ENCODE measurements around the gene S100B. TPM values are rescaled to one million over a fixed set of nuclear protein-coding genes. Genes with fewer than 3 reads are reported as not detected.

Gene S100B
- total RNA-seq, 1 donor from 2014 or later: not detected

DNA sequence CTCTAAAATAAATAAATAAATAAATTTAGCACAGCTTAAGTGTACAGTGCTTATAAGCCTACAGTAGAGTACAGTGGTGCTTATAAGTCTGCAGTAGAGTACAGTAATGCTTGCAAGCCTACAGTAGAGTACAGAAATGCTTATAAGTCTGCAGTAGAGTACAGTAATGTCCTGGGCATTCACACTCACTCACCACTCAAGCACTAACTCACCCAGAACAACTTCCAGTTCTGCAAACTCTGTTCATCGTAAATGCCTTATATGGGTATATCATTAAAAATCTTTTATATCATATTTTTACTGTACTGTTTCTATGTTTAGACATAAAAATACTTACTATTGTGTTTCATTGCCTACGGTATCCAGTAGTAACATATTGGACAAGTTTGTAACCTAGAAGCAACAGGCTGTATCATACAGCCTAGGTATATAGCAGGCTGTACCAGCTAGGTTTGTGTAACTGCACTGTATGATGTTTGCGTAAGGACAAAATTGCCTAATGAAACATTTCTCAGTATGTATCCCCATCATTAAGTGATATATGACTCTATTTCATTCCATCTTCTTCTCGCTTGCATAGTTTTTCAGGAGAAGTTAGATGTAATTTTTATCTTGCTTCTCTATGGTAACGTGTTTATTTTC, 14.0 kb upstream of the S100B start:
- Mint-ChIP-seq H3K27me3 (ENCODE audit: unreplicated experiment) (no peaks in the 10 kb centered on the region), H3K27ac (ENCODE audit: unreplicated experiment) (no peak overlapping the region), H3K4me1 (ENCODE audit: low read depth, unreplicated experiment) (no peaks in the 10 kb centered on the region), H3K9me3 (ENCODE audit: unreplicated experiment) (no peaks in the 10 kb centered on the region), H3K4me3 (ENCODE audit: unreplicated experiment) (no peak overlapping the region), H3K36me3 (ENCODE audit: unreplicated experiment) (no peaks in the 10 kb centered on the region)
- DNase-seq: no peak
- TF ChIP-seq, protein P1, sequence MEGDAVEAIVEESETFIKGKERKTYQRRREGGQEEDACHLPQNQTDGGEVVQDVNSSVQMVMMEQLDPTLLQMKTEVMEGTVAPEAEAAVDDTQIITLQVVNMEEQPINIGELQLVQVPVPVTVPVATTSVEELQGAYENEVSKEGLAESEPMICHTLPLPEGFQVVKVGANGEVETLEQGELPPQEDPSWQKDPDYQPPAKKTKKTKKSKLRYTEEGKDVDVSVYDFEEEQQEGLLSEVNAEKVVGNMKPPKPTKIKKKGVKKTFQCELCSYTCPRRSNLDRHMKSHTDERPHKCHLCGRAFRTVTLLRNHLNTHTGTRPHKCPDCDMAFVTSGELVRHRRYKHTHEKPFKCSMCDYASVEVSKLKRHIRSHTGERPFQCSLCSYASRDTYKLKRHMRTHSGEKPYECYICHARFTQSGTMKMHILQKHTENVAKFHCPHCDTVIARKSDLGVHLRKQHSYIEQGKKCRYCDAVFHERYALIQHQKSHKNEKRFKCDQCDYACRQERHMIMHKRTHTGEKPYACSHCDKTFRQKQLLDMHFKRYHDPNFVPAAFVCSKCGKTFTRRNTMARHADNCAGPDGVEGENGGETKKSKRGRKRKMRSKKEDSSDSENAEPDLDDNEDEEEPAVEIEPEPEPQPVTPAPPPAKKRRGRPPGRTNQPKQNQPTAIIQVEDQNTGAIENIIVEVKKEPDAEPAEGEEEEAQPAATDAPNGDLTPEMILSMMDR (IDR thresholded peaks at IDR 0.05; ENCODE audit: partially characterized antibody, unreplicated experiment): no peak

DNA sequence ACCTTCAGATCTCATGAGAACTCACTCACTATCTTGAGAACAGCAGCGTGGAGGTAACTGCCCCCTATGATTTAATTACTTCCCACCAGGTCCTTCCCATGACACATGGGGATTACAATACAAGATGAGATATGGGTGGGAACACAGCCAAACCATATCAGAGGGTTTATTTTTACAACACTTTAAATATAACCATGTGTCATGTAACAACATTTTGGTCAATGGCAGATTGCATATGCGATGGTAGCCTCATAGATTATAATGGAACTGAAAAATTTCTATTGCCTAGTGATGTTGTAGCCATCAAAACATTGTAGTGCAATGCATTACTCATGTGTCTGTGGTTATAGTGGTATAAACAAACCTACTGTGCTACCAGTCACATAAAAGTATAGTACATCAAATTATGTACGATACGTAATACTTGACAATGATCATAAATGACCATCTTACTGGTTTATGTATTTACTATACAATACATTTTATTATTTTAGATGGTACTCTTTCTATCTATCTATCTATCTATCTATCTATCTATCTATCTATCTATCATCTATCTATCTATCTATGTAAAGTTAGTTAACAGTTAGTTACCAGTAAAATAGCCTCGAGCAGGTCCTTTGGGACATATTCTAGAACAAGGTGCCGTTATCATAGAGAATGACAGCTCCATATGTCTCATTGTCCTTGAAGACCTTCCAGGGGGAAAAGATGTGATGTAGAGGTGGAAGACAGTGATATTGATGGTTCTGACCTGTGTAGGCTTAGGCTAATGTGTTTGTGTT, 12.6 kb upstream of the S100B start:
- peaks cover 2% of the 10 kb centered on the region for H3K27me3 Mint-ChIP-seq (ENCODE audit: unreplicated experiment)
- no peak overlapping the region for H3K4me3 Mint-ChIP-seq (ENCODE audit: unreplicated experiment)
- no peaks in the 10 kb centered on the region for H3K4me1 Mint-ChIP-seq (ENCODE audit: low read depth, unreplicated experiment)
- no peaks in the 10 kb centered on the region for H3K9me3 Mint-ChIP-seq (ENCODE audit: unreplicated experiment)
- DNase-seq: no peak
- TF ChIP-seq, protein P1 (IDR thresholded peaks at IDR 0.05; ENCODE audit: partially characterized antibody, unreplicated experiment): no peak
- H3K27ac Mint-ChIP-seq (ENCODE audit: unreplicated experiment): no peak overlapping the region
- H3K36me3 Mint-ChIP-seq (ENCODE audit: unreplicated experiment): no peaks in the 10 kb centered on the region

DNA sequence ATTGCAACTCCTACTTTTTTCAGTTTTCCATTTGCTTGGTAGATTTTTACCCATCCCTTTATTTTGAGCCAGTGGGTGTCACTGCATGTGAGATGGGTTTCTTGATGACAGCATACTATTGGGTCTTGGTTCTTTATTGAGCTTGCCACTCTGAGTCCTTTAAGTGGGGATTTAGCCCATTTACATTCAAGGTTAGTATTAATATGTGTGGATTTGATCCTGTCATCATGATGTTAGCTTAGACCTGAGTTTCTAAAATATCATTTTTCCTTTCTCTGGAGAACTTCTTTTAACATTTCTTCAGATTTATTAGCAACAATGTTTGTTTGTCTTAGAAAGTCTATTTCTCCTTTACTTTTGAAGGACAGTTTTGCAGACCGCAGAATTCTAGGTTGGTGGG, 11.8 kb upstream of the S100B start:
- Mint-ChIP-seq H3K27me3 (ENCODE audit: unreplicated experiment) (peaks cover 2% of the 10 kb centered on the region), H3K27ac (ENCODE audit: unreplicated experiment) (no peak overlapping the region), H3K36me3 (ENCODE audit: unreplicated experiment) (no peaks in the 10 kb centered on the region), H3K9me3 (ENCODE audit: unreplicated experiment) (no peaks in the 10 kb centered on the region), H3K4me1 (ENCODE audit: low read depth, unreplicated experiment) (no peaks in the 10 kb centered on the region), H3K4me3 (ENCODE audit: unreplicated experiment) (no peak overlapping the region)
- TF ChIP-seq, protein P1 (IDR thresholded peaks at IDR 0.05; ENCODE audit: partially characterized antibody, unreplicated experiment): no peak
- no peak for DNase-seq

DNA sequence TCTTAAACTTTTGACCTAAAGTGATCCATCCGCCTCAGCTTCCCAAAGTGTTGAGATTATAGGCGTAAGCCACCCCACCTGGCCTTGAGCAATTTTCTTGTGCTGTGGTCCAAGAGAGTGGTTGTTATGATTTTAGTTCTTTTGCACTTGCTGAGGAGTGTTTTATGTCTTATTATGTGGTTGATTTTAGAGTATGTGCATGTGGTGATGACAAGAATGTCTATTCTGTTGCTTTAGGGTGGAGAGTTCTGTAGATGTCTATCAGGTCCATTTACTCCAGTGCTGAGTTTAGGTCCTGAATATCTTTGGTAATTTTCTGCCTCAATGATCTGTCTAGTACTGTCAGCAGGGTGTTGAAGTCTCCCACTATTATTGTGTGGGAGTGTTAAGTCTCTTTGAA, 11.2 kb upstream of the S100B start:
- Mint-ChIP-seq H3K9me3 (ENCODE audit: unreplicated experiment) (no peaks in the 10 kb centered on the region), H3K27ac (ENCODE audit: unreplicated experiment) (no peak overlapping the region), H3K36me3 (ENCODE audit: unreplicated experiment) (no peaks in the 10 kb centered on the region), H3K4me1 (ENCODE audit: low read depth, unreplicated experiment) (no peaks in the 10 kb centered on the region), H3K4me3 (ENCODE audit: unreplicated experiment) (no peak overlapping the region), H3K27me3 (ENCODE audit: unreplicated experiment) (peaks cover 2% of the 10 kb centered on the region)
- TF ChIP-seq, protein P1 (IDR thresholded peaks at IDR 0.05; ENCODE audit: partially characterized antibody, unreplicated experiment): no peak
- DNase-seq: no peak

DNA sequence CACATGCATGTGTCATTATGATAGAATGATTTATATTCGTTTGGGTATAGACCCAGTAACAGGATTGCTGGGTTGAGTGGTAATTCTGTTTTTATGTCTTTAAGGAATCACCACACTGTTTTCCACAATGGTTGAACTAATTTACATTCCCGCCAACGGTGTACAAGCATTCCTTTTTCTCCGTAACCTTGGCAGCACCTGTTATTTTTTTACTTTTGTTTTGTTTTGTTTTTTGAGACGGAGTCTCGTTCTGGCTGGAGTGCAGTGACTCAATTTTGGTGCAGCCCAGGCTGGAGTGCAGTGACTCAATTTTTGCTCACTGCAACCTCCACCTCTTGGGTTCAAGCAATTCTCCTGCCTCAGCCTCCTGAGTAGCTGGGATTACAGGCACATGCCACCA, 8.5 kb upstream of the S100B start:
- H3K9me3 Mint-ChIP-seq (ENCODE audit: unreplicated experiment): peaks cover 4% of the 10 kb centered on the region
- TF ChIP-seq, protein P1 (IDR thresholded peaks at IDR 0.05; ENCODE audit: partially characterized antibody, unreplicated experiment): no peak
- peaks cover 4% of the 10 kb centered on the region for H3K36me3 Mint-ChIP-seq (ENCODE audit: unreplicated experiment)
- H3K4me3 Mint-ChIP-seq (ENCODE audit: unreplicated experiment): no peak overlapping the region
- no peaks in the 10 kb centered on the region for H3K4me1 Mint-ChIP-seq (ENCODE audit: low read depth, unreplicated experiment)
- DNase-seq: no peak
- no peak overlapping the region for H3K27ac Mint-ChIP-seq (ENCODE audit: unreplicated experiment)
- peaks cover 2% of the 10 kb centered on the region for H3K27me3 Mint-ChIP-seq (ENCODE audit: unreplicated experiment)

Data from glutamatergic neuron (in vitro differentiated cells).